ENCODE results near the gene PPID. TPM values are rescaled to one million over a fixed set of nuclear protein-coding genes. Genes with fewer than 3 reads are reported as not detected.

PPID gene
- total and polyA plus RNA-seq, 9 of the 15 experiments (the other 6 are each of a cell fraction or from before 2014, with no cell fraction given) = 46.5 to 160 (median 98.6) TPM

GRCh38 chr4:158678767-158679166, 44.4 kb downstream of the PPID start:
- intact Hi-C loops (cut with micrococcal nuclease) = no loop called here
- Histone ChIP-seq H3K4me3 (no peak overlapping the region), H4K20me1 (replicated peaks; ENCODE audit: control insufficient read depth, insufficient read depth, low read length) (no peaks in the 10 kb centered on the region), H3K4me2 (ENCODE audit: insufficient read depth, low read length) (no peak overlapping the region), H2AFZ (ENCODE audit: low read depth, low read length) (no peak overlapping the region), H3K27ac (ENCODE audit: extremely low read depth, low read depth, low read length) (no peak overlapping the region), H3K36me3 (ENCODE audit: control insufficient read depth, insufficient read depth, low read length) (no peaks in the 10 kb centered on the region), H3K9ac (ENCODE audit: insufficient read depth in 1 of 2, low read depth in 2 of 2, low read length in 2 of 2) (no peak overlapping the region), H3K79me2 (ENCODE audit: control insufficient read depth, insufficient read depth, low read length) (peaks cover 5% of the 10 kb centered on the region), H3K4me1 (replicated peaks in 1 of 2; ENCODE audit: control insufficient read depth in 2 of 2, insufficient read depth in 2 of 2, low read length in 2 of 2) (peaks cover 0 to 2% of the 10 kb centered on the region in 2 experiments; a peak in 1 of 5 replicates), H3K9me3 (replicated peaks; ENCODE audit: control insufficient read depth, insufficient read depth, low read depth, low read length) (no peaks in the 10 kb centered on the region), H3K27me3 (ENCODE audit: control insufficient read depth in 2 of 2, insufficient read depth in 2 of 2, low read length in 2 of 2) (no peaks in the 10 kb centered on the region), H3K9me1 (ENCODE audit: control insufficient read depth, insufficient read depth, low read length) (no peaks in the 10 kb centered on the region)
- in situ Hi-C loops (cut with MboI) = no loop called here
- no peak for DNase-seq (ENCODE audit: extremely low read depth in 1 of 4, low spot score in 3 of 4)
- no peak for ATAC-seq
- ChIA-PET POLR2A (no interaction called here), CTCF (ENCODE audit: low intra/inter-chr PET ratio) (no interaction called here)
- BruUV-seq (replicated peaks) = no TSS peak
- FAIRE-seq = no peak
- 90% methylated on average over 2 of the region's 2 CpGs for WGBS (ENCODE audit: insufficient coverage, low coverage, missing lambda C conversion rate)
- no peak for TF ChIP-seq ZNF431 (CRISPR knock-in tag; IDR thresholded peaks at IDR 0.05)
- TF ChIP-seq MXI1 (IDR thresholded peaks at IDR 0.05; ENCODE audit: low read depth, low read length) = no peak
- TF ChIP-seq ZBTB5 (IDR thresholded peaks at IDR 0.05) = no peak
- TF ChIP-seq POLR2AphosphoS2 (IDR thresholded peaks at IDR 0.05; ENCODE audit: low read length) = no peak
- no peak for TF ChIP-seq SIX5 (IDR thresholded peaks at IDR 0.05; ENCODE audit: borderline replicate concordance in 1 of 2, insufficient read depth in 1 of 2, low read depth in 1 of 2, low read length in 2 of 2)
- TF ChIP-seq THAP12 (CRISPR knock-in tag; IDR thresholded peaks at IDR 0.05) = no peak
- no peak for TF ChIP-seq SNRNP70 (optimal IDR thresholded peaks at IDR 0.05; ENCODE audit: low read depth, low read length)
- no peak for TF ChIP-seq GMEB1 (CRISPR knock-in tag; IDR thresholded peaks at IDR 0.05)
- no peak for TF ChIP-seq RUNX1 (IDR thresholded peaks at IDR 0.05; ENCODE audit: low read depth)
- TF ChIP-seq STAT6 (CRISPR knock-in tag; IDR thresholded peaks at IDR 0.05) = no peak
